GM19240 (cell line): ENCODE results near the gene CACNG7.
"Not testable (repeated sequence)": the region's sequence is repeated elsewhere in the genome, so short reads cannot be mapped to it uniquely, and the experiment has no call there.

Experiments
- DNase-seq: peaks from one replicate; pipeline ENCODE4 v3.0.0; 2011; ENCODE audit warnings: low spot score; ENCODE audit not compliant: insufficient read length

The CACNG7 gene

GRCh38 chr19:53908935-53909415, at the start of gene CACNG7:
CACNG7 (plus strand) TSS chr19:53909278; CDS start chr19:53912832, 3,554 bp downstream.
- no peak for DNase-seq

- DNase-seq = no peak
Measured at GRCh38 chr19:53864308-53864836, 44.7 kb upstream of the CACNG7 start.

- no peak for DNase-seq
Measured at GRCh38 chr19:53865523-53865917, 43.6 kb upstream of the CACNG7 start.

GRCh38 chr19:53865918-53866864, 42.9 kb upstream of the CACNG7 start:
- no peak for DNase-seq

- DNase-seq = no peak
Measured at GRCh38 chr19:53866865-53867224, 42.2 kb upstream of the CACNG7 start.

GRCh38 chr19:53867225-53868090, 41.6 kb upstream of the CACNG7 start, which contains the start of gene MYADM:
MYADM (plus strand) TSS chr19:53867883; CDS start chr19:53873530, 5,647 bp downstream.
- peak; percentile 90 for DNase-seq

GRCh38 chr19:53868091-53868891, 40.8 kb upstream of the CACNG7 start:
- DNase-seq = no peak

- peak; percentile 78 for DNase-seq
Measured at GRCh38 chr19:53868892-53869804, 39.9 kb upstream of the CACNG7 start.

- DNase-seq = not testable (repeated sequence)
Measured at GRCh38 chr19:53869805-53870484, 39.1 kb upstream of the CACNG7 start.

- DNase-seq = no peak
Measured at GRCh38 chr19:53870485-53870844, 38.6 kb upstream of the CACNG7 start.

GRCh38 chr19:53871454-53871853, 37.6 kb upstream of the CACNG7 start:
- no peak for DNase-seq

- no peak for DNase-seq
Measured at GRCh38 chr19:53872762-53873161, 36.3 kb upstream of the CACNG7 start.

GRCh38 chr19:53873773-53874605, 35.1 kb upstream of the CACNG7 start:
- no peak for DNase-seq

GRCh38 chr19:53874606-53874990, 34.5 kb upstream of the CACNG7 start:
- DNase-seq = no peak

GRCh38 chr19:53875602-53876325, 33.3 kb upstream of the CACNG7 start:
- no peak for DNase-seq

- DNase-seq = no peak
Measured at GRCh38 chr19:53876651-53877224, 32.3 kb upstream of the CACNG7 start.

GRCh38 chr19:53877361-53877766, 31.7 kb upstream of the CACNG7 start:
- no peak for DNase-seq
